Astrocyte of the cerebellum (primary cell): ENCODE measurements around the gene SOHLH1.

ENCODE experiments used
- DNase-seq: peaks from one replicate; pipeline ENCODE4 v3.0.0-alpha.2; 2011; ENCODE audit warnings: low read depth
- H3K4me3 ChIP-seq: 2 replicates; pipeline ENCODE4 v1.5.1; 2011; ENCODE audit warnings: mild to moderate bottlenecking, low read depth, low read length, moderate library complexity
- in situ Hi-C: cut with HindIII; loops from 2 replicates; pipeline ENCODE4 v1.10.0; 2017; ENCODE audit warnings: low sequenced_read_pairs
- TF ChIP-seq, protein P1 (sequence below): IDR thresholded peaks from 2 replicates; pipeline ENCODE4 v1.5.1; 2012; ENCODE audit warnings: low read length, low read depth, moderate library complexity, mild to moderate bottlenecking; ENCODE audit errors: missing control alignments

SOHLH1 gene

DNA sequence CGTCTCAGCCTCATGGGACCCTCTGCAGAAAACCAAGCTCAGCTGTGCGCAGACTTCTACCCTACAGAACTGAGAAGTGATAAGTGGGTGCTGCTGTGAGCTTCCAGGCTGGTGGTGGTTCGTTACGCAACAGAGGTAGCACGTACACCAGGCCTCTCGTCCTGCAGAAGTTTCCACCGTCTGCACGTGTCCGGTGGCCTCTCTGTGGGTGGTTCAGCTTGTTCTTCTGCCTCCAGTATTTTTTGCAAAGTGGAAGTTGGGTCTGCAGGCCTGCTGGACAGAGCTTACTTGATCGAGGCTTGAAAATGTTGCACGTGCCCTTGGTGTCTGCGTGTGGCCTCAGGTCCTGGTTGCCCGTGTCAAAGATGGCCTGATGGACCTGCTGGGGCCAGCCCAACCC is 30.2 kb upstream of the SOHLH1 start:
- in situ Hi-C loops, result no loop called here
- H3K4me3 ChIP-seq, result no peak overlapping the region
- TF ChIP-seq, protein P1, sequence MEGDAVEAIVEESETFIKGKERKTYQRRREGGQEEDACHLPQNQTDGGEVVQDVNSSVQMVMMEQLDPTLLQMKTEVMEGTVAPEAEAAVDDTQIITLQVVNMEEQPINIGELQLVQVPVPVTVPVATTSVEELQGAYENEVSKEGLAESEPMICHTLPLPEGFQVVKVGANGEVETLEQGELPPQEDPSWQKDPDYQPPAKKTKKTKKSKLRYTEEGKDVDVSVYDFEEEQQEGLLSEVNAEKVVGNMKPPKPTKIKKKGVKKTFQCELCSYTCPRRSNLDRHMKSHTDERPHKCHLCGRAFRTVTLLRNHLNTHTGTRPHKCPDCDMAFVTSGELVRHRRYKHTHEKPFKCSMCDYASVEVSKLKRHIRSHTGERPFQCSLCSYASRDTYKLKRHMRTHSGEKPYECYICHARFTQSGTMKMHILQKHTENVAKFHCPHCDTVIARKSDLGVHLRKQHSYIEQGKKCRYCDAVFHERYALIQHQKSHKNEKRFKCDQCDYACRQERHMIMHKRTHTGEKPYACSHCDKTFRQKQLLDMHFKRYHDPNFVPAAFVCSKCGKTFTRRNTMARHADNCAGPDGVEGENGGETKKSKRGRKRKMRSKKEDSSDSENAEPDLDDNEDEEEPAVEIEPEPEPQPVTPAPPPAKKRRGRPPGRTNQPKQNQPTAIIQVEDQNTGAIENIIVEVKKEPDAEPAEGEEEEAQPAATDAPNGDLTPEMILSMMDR, result no peak
- DNase-seq, result no peak

DNA sequence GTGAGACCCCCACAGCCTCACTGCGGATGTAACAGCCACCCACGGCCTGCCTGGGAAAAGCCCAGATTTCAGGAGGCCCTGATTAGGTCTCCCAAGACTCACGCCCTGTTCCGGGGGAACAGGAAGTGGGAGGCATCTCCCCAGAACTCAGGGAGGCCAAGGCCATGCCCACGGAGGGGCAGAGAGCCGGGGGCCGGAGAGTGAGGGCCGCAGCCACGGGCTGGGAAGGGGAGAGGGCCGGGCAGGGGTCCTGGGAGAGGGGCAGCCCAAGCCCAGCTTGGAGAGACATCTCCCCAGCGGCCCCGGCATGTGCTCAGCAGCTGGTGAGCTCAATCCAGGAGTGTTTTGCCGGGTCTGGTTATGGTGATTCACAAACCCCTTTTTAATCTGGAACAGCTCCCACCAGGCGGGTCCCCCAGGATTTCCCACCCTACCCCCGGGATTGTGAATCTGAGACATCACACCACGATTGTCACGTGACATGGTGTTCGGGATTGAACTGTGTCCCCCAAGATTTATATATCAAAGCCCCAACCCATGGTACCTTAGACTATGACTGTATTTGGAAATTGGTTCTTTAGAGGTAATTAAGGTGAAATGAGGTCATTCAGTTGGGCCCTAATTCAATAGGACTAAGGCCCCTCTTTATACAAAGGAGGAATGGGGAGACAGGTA is 29.3 kb upstream of the SOHLH1 start:
- TF ChIP-seq, protein P1, result no peak
- no peak for DNase-seq
- H3K4me3 ChIP-seq, result no peak overlapping the region
- in situ Hi-C loops, result no loop called here

DNA sequence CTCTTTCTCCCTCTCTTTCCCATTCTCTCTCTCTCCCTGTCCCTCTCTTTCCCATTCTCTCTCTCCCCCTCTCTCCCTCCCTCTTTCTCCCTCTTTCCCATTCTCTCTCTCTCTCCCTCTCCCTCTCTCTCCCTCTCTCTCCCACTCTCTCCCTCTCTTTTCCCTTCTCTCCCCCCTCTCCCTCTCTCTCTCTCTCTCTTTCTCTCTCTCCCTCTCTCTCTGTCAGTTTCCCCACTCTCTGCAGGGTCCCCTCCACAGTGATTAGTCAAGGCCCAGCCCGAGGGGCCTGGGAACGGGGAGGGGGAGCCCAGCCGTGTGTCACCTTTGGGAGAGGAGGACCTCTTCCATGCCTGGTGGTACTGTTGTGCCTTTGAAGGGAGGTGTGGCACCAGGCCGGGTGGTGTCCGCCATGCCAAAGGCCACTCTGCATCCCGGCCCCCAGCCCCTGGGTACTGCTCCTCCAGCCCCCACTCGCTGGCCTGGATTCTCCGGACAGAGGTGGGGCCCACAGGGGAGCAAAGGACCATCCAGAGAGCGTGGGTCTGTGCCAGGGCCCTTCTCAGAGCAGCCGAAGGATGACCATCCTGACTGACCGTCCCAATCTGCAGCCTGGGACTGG is 28.1 kb upstream of the SOHLH1 start:
- in situ Hi-C loops, result no loop called here
- no peak overlapping the region for H3K4me3 ChIP-seq
- DNase-seq, result no peak
- TF ChIP-seq, protein P1, result no peak

DNA sequence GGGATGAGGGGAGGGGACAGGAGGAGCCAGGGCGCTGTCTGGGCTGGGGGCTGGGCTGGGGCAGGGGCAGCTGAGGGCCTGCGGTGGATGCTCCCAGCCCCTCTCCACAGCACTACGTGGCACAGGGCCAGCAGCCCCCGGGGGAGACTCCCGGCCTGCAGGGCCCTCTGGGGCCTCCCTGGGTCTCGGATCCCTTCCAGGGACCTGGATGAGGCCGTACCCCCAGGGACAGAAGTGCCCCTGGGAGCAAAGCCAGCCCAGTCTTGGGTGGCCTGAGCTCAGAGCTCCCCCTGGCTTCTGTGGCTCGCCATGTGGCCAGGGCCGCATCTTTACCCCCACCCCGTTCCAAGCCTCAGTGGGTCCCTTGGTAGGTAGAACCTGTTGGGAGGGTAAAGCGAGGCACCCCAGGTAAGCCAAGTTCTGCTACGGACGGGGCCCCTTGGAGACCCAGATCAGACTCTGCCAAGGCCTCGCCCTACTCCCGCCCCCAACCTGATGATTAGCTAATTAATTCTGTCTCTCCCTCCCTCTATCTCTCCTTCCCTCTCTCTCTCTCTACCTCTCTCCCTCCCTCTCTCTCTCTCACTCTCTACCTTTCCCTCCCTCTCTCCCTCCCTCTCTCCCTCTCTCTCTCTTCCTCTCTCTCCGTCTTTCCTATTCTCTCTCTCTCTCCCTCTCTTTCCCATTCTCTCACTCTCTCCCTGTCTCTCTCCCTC is 27.0 kb upstream of the SOHLH1 start:
- no peak for DNase-seq
- H3K4me3 ChIP-seq, result no peak overlapping the region
- in situ Hi-C loops, result no loop called here
- TF ChIP-seq, protein P1, result no peak

DNA sequence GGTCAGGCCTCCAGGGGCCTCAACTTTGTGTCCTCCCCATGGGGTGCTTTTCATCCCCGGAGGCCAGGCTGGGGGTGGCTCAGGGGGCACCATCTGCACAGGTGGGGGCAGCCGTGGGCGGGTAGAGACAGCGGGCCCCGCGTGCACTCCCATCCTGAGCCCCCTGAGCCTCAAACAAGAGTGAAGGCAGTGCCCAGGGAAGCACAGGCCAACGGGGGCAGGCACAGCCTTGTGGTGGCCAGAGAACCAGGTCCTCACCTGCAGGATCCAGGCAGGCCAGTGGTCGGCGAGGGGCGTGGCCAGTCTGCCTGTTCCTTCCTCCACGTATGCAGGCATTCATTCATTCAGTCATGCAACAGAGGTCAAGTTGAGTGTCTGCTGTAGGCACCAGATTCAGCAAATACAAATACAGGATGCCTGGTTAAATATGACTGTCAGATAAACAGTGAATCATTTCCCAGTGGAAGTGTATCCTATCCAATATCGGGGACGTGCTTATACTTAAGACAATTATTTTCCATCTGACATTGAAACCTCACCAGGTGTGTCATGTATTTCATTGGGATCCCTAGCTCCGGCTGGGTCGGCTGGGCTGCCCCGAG is 25.0 kb upstream of the SOHLH1 start:
- in situ Hi-C loops, result no loop called here
- H3K4me3 ChIP-seq, result no peak overlapping the region
- no peak for DNase-seq
- TF ChIP-seq, protein P1, result no peak

DNA sequence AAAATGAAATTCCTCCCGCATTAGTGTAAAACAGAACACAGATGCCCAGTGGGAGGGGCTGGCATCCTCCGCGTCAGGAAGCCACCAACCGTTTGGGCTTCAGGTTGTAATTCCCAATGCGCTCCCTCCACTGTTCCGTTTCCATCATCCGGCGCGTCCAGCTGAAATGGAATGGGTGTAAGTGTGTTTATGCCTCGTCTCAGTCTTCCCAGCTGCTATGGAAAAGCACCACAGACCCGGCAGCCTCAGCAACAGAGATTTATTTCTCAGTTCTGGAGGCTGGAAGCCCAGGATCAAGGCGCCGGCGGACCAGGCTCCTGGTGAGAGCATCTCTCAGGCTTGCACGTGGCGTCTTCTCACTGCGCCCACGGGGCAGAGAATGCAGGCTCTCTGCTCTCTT is 23.1 kb upstream of the SOHLH1 start:
- no peak for DNase-seq
- no peak overlapping the region for H3K4me3 ChIP-seq
- TF ChIP-seq, protein P1, result no peak
- in situ Hi-C loops, result no loop called here
